ENCODE measurements around the gene CDH26. TPM values are rescaled to one million over a fixed set of nuclear protein-coding genes. Genes with fewer than 3 reads are reported as not detected.

Gene CDH26
- total and polyA plus RNA-seq, 4 experiments from 2014 or later, result 0.55 to 4.4 (median 4.1) TPM; not detected in 1

- POLR2A ChIA-PET (ENCODE audit: partially characterized antibody), result no interaction called here
- peak overlapping the region in 2 of 7 donors; percentile 16 to 69 for H3K27ac Mint-ChIP-seq
These were observed 21.8 kb upstream of the CDH26 start for GRCh38 chr20:59936409-59936808.

GRCh38 chr20:59937150-59937549 is 21.1 kb upstream of the CDH26 start:
- no peak for DNase-seq
- Histone ChIP-seq H3K36me3 (ENCODE audit: insufficient read depth, low read length) (no peaks in the 10 kb centered on the region), H3K4me3 (ENCODE audit: low read length in 2 of 2) (no peak overlapping the region), H3K27me3 (ENCODE audit: insufficient read depth, low read length) (no peaks in the 10 kb centered on the region), H3K9me3 (ENCODE audit: control insufficient read depth in 1 of 2, low read length in 2 of 2) (no peaks in the 10 kb centered on the region), H3K27ac (ENCODE audit: low read depth, low read length) (no peak overlapping the region), H3K4me1 (ENCODE audit: insufficient read depth, low read length) (peaks cover 50% of the 10 kb centered on the region)
- Mint-ChIP-seq H3K4me3 (peak overlapping the region in 5 of 8 donors; percentile 13 to 68 (median 39)), H3K36me3 (peaks cover 0 to 17% of the 10 kb centered on the region in 2 donors), H3K9me3 (no peaks in the 10 kb centered on the region), H3K27me3 (no peaks in the 10 kb centered on the region), H3K4me1 (peaks cover 31 to 58% (median 46%) of the 10 kb centered on the region in 4 donors), H3K27ac (peak overlapping the region in 6 of 7 donors; percentile 23 to 82 (median 73))
- ChIA-PET POLR2A (ENCODE audit: partially characterized antibody) (no interaction called here), CTCF (ENCODE audit: partially characterized antibody) (interaction anchor here (1.1 to 8.4 kb wide), 2 partner anchors 11 to 23 kb away, joined by 3 to 120 read pairs; no protein-coding TSS in a partner anchor)
- intact Hi-C loops (cut with micrococcal nuclease), result no loop called here

More at GRCh38 chr20:59936409-59936808, 21.8 kb upstream of the CDH26 start:
- Histone ChIP-seq H3K27me3 (ENCODE audit: insufficient read depth, low read length) (no peaks in the 10 kb centered on the region), H3K4me3 (ENCODE audit: low read length in 2 of 2) (no peak overlapping the region), H3K4me1 (ENCODE audit: insufficient read depth, low read length) (peaks cover 42% of the 10 kb centered on the region), H3K27ac (ENCODE audit: low read depth, low read length) (no peak overlapping the region), H3K9me3 (ENCODE audit: control insufficient read depth in 1 of 2, low read length in 2 of 2) (no peaks in the 10 kb centered on the region), H3K36me3 (ENCODE audit: insufficient read depth, low read length) (no peaks in the 10 kb centered on the region)
- Mint-ChIP-seq H3K9me3 (no peaks in the 10 kb centered on the region), H3K27me3 (no peaks in the 10 kb centered on the region), H3K4me1 (peaks cover 30 to 58% (median 46%) of the 10 kb centered on the region in 4 donors), H3K36me3 (peaks cover 3 to 14% of the 10 kb centered on the region in 2 donors), H3K4me3 (no peak overlapping the region)
- no peak for DNase-seq
- intact Hi-C loops (cut with micrococcal nuclease), result no loop called here
- CTCF ChIA-PET (ENCODE audit: partially characterized antibody), result interaction anchor here (1.1 to 8.4 kb wide), 3 partner anchors 12 to 120 kb away, joined by 3 to 120 read pairs (median 3); no protein-coding TSS in a partner anchor

GRCh38 chr20:59938221-59938620 is 20.0 kb upstream of the CDH26 start:
- Histone ChIP-seq H3K27ac (ENCODE audit: low read depth, low read length) (no peak overlapping the region), H3K9me3 (ENCODE audit: control insufficient read depth in 1 of 2, low read length in 2 of 2) (no peaks in the 10 kb centered on the region), H3K36me3 (ENCODE audit: insufficient read depth, low read length) (peaks cover 6% of the 10 kb centered on the region), H3K27me3 (ENCODE audit: insufficient read depth, low read length) (no peaks in the 10 kb centered on the region), H3K4me3 (ENCODE audit: low read length in 2 of 2) (no peak overlapping the region), H3K4me1 (ENCODE audit: insufficient read depth, low read length) (peaks cover 57% of the 10 kb centered on the region)
- intact Hi-C loops (cut with micrococcal nuclease), result no loop called here
- POLR2A ChIA-PET (ENCODE audit: partially characterized antibody), result no interaction called here
- Mint-ChIP-seq H3K36me3 (peaks cover 5 to 24% of the 10 kb centered on the region in 2 donors), H3K4me3 (peak overlapping the region; percentile 79 to 90 (median 86)), H3K27ac (peak overlapping the region; percentile 73 to 89 (median 82)), H3K9me3 (no peaks in the 10 kb centered on the region), H3K4me1 (peaks cover 33 to 61% (median 47%) of the 10 kb centered on the region in 4 donors), H3K27me3 (no peaks in the 10 kb centered on the region)
- CTCF ChIA-PET (ENCODE audit: partially characterized antibody), result interaction anchor here (8.4 kb wide), 1 partner anchor 10 kb away, joined by 120 read pairs; no protein-coding TSS in a partner anchor
- no peak for DNase-seq

- no peaks in the 10 kb centered on the region for H3K27me3 ChIP-seq (ENCODE audit: insufficient read depth, low read length)
- ChIA-PET POLR2A (ENCODE audit: partially characterized antibody) (interaction anchor here (3.3 kb wide), 1 partner anchor 11 kb away, joined by 39 read pairs; no protein-coding TSS in a partner anchor), CTCF (ENCODE audit: partially characterized antibody) (interaction anchor here (1.3 to 8.4 kb wide), 3 partner anchors 9 to 324 kb away, joined by 3 to 120 read pairs (median 5); no protein-coding TSS in a partner anchor)
- no peak overlapping the region for H3K27ac ChIP-seq (ENCODE audit: low read depth, low read length)
- peaks cover 57% of the 10 kb centered on the region for H3K4me1 ChIP-seq (ENCODE audit: insufficient read depth, low read length)
- peaks cover 33 to 61% (median 47%) of the 10 kb centered on the region in 4 donors for H3K4me1 Mint-ChIP-seq
- no peaks in the 10 kb centered on the region for H3K9me3 ChIP-seq (ENCODE audit: control insufficient read depth in 1 of 2, low read length in 2 of 2)
- H3K36me3 ChIP-seq (ENCODE audit: insufficient read depth, low read length), result peaks cover 9% of the 10 kb centered on the region
- peak overlapping the region; percentile 79 to 90 (median 86) for H3K4me3 Mint-ChIP-seq
- DNase-seq, result no peak
- H3K36me3 Mint-ChIP-seq, result peaks cover 5 to 26% of the 10 kb centered on the region in 2 donors
- no peaks in the 10 kb centered on the region for H3K9me3 Mint-ChIP-seq
- no peak overlapping the region for H3K4me3 ChIP-seq (ENCODE audit: low read length in 2 of 2)
- intact Hi-C loops (cut with micrococcal nuclease), result no loop called here
- peak overlapping the region; percentile 73 to 89 (median 82) for H3K27ac Mint-ChIP-seq
- H3K27me3 Mint-ChIP-seq, result no peaks in the 10 kb centered on the region
These were observed 19.5 kb upstream of the CDH26 start for GRCh38 chr20:59938696-59939051.

- intact Hi-C loops (cut with micrococcal nuclease), result no loop called here
- ChIA-PET CTCF (ENCODE audit: partially characterized antibody) (interaction anchor here (1.3 to 8.4 kb wide), 8 partner anchors 9 to 324 kb away, joined by 3 to 120 read pairs (median 4); no protein-coding TSS in a partner anchor), POLR2A (ENCODE audit: partially characterized antibody) (interaction anchor here (1.1 to 3.3 kb wide), 5 partner anchors 11 to 1289 kb away, joined by 4 to 39 read pairs (median 4); partner anchors contain the start of gene STX16)
- peak in 2 of 5 donors; percentile 2 to 4 for DNase-seq
- Mint-ChIP-seq H3K9me3 (no peaks in the 10 kb centered on the region), H3K36me3 (peaks cover 9 to 31% of the 10 kb centered on the region in 2 donors), H3K4me1 (peaks cover 33 to 59% (median 46%) of the 10 kb centered on the region in 4 donors), H3K4me3 (peak overlapping the region; percentile 79 to 99 (median 88)), H3K27ac (peak overlapping the region in 6 of 7 donors; percentile 52 to 89 (median 81)), H3K27me3 (no peaks in the 10 kb centered on the region)
- H3K9me3 ChIP-seq (ENCODE audit: control insufficient read depth in 1 of 2, low read length in 2 of 2), result no peaks in the 10 kb centered on the region
- H3K4me3 ChIP-seq (ENCODE audit: low read length in 2 of 2), result peak overlapping the region in 1 of 2 donors; percentile 95
- H3K27ac ChIP-seq (ENCODE audit: low read depth, low read length), result peak overlapping the region; percentile 87
- peaks cover 14% of the 10 kb centered on the region for H3K36me3 ChIP-seq (ENCODE audit: insufficient read depth, low read length)
- peaks cover 54% of the 10 kb centered on the region for H3K4me1 ChIP-seq (ENCODE audit: insufficient read depth, low read length)
- no peaks in the 10 kb centered on the region for H3K27me3 ChIP-seq (ENCODE audit: insufficient read depth, low read length)
These were observed 19.0 kb upstream of the CDH26 start for GRCh38 chr20:59939052-59939878.

- H3K27ac ChIP-seq (ENCODE audit: low read depth, low read length), result peak overlapping the region; percentile 87
- intact Hi-C loops (cut with micrococcal nuclease), result loop anchor here (1.0 to 2.0 kb wide), 2 partner anchors 9 to 117 kb away; no protein-coding TSS in a partner anchor
- Mint-ChIP-seq H3K4me1 (peaks cover 34 to 60% (median 46%) of the 10 kb centered on the region in 4 donors), H3K36me3 (peaks cover 14 to 36% of the 10 kb centered on the region in 2 donors), H3K27ac (peak overlapping the region; percentile 64 to 93 (median 83)), H3K9me3 (no peaks in the 10 kb centered on the region), H3K4me3 (peak overlapping the region; percentile 90 to 99 (median 96)), H3K27me3 (no peaks in the 10 kb centered on the region)
- peak overlapping the region; percentile 87 to 95 for H3K4me3 ChIP-seq (ENCODE audit: low read length in 2 of 2)
- H3K36me3 ChIP-seq (ENCODE audit: insufficient read depth, low read length), result peaks cover 20% of the 10 kb centered on the region
- ChIA-PET CTCF (ENCODE audit: partially characterized antibody) (interaction anchor here (0.6 to 2.4 kb wide), 12 partner anchors 9 to 1289 kb away, joined by 3 to 19 read pairs (median 4); partner anchors contain the start of gene CDH26), POLR2A (ENCODE audit: partially characterized antibody) (interaction anchor here (0.8 to 3.3 kb wide), 7 partner anchors 10 to 1289 kb away, joined by 3 to 39 read pairs (median 4); partner anchors contain the start of gene STX16)
- H3K9me3 ChIP-seq (ENCODE audit: control insufficient read depth in 1 of 2, low read length in 2 of 2), result no peaks in the 10 kb centered on the region
- H3K27me3 ChIP-seq (ENCODE audit: insufficient read depth, low read length), result no peaks in the 10 kb centered on the region
- DNase-seq, result no peak
- peaks cover 52% of the 10 kb centered on the region for H3K4me1 ChIP-seq (ENCODE audit: insufficient read depth, low read length)
These were observed 18.4 kb upstream of the CDH26 start for GRCh38 chr20:59939879-59940128.

Measured in CD4-positive, alpha-beta memory T cell (primary cell).